HEK293T (cell line): Measurements from ENCODE around the gene ARHGAP6.

Experiments
- CTCF ChIA-PET: fragments of 350-600 bp; formaldehyde crosslinking; extraction: SDS; loops from one replicate; lab custom pipeline; 2021; ENCODE audit warnings: antibody characterized with exemption, inconsistent platforms; lab: Yijun Ruan, JAX
- POLR2A ChIA-PET: fragments of 350-600 bp; formaldehyde crosslinking; extraction: SDS; loops from one replicate; lab custom pipeline; 2020; ENCODE audit warnings: antibody characterized with exemption, inconsistent platforms; lab: Yijun Ruan, JAX
- DNase-seq: peaks from one replicate; pipeline ENCODE4 v3.0.0; 2012; ENCODE audit warnings: mixed read lengths; ENCODE audit errors: extremely low spot score
- ARNT ChIP-seq: fragments of 450-650 bp; IDR thresholded peaks from 2 replicates; pipeline ENCODE4 v1.6.1; 2017; ENCODE audit warnings: mild to moderate bottlenecking
- BHLHE40 ChIP-seq: fragments of 450-650 bp; IDR thresholded peaks from 2 replicates; pipeline ENCODE4 v1.6.1; 2016; ENCODE audit warnings: mild to moderate bottlenecking, moderate library complexity, borderline replicate concordance
- CTBP1 ChIP-seq: fragments of 450-650 bp; IDR thresholded peaks from 2 replicates; pipeline ENCODE4 v1.6.1; 2016; ENCODE audit warnings: borderline replicate concordance
- ELF4 ChIP-seq: fragments of 450-650 bp; IDR thresholded peaks from 2 replicates; pipeline ENCODE4 v1.6.1; 2017; ENCODE audit warnings: antibody characterized with exemption
- FOXA1 ChIP-seq: fragments of 450-650 bp; IDR thresholded peaks from 2 replicates; pipeline ENCODE4 v1.6.1; 2016; ENCODE audit warnings: mild to moderate bottlenecking
- FOXK2 ChIP-seq: fragments of 450-650 bp; IDR thresholded peaks from 2 replicates; pipeline ENCODE4 v1.6.1; 2016; ENCODE audit warnings: mild to moderate bottlenecking
- FOXM1 ChIP-seq: fragments of 450-650 bp; IDR thresholded peaks from 2 replicates; pipeline ENCODE4 v1.6.1; 2017; ENCODE audit warnings: mild to moderate bottlenecking, borderline replicate concordance
- HDGF ChIP-seq: fragments of 450-650 bp; IDR thresholded peaks from 2 replicates; pipeline ENCODE4 v1.6.1; 2017; ENCODE audit warnings: antibody characterized with exemption, borderline replicate concordance
- L3MBTL2 ChIP-seq: fragments of 450-650 bp; conservative IDR thresholded peaks from 2 replicates; pipeline ENCODE4 v1.6.1; 2016; ENCODE audit warnings: mild to moderate bottlenecking
- LEF1 ChIP-seq: fragments of 450-650 bp; IDR thresholded peaks from 2 replicates; pipeline ENCODE4 v1.6.1; 2017; ENCODE audit warnings: mild to moderate bottlenecking, borderline replicate concordance
- NFRKB ChIP-seq: fragments of 450-650 bp; IDR thresholded peaks from 2 replicates; pipeline ENCODE4 v1.6.1; 2016; ENCODE audit warnings: mild to moderate bottlenecking, moderate library complexity
- PKNOX1 ChIP-seq: fragments of 450-650 bp; IDR thresholded peaks from 2 replicates; pipeline ENCODE4 v1.6.1; 2016
- SP1 ChIP-seq: fragments of 450-650 bp; IDR thresholded peaks from 2 replicates; pipeline ENCODE4 v1.6.1; 2017
- SUZ12 ChIP-seq: fragments of 450-650 bp; IDR thresholded peaks from 2 replicates; pipeline ENCODE4 v1.6.1; 2016; ENCODE audit warnings: mild to moderate bottlenecking
- TARDBP ChIP-seq: fragments of 450-650 bp; IDR thresholded peaks from 2 replicates; pipeline ENCODE4 v1.6.1; 2016
- ZNF384 ChIP-seq: fragments of 450-650 bp; IDR thresholded peaks from 2 replicates; pipeline ENCODE4 v1.6.1; 2016

ARHGAP6 gene

GRCh38 chrX:11551151-11551550 is 114.6 kb downstream of the ARHGAP6 start:
- ChIA-PET POLR2A (no interaction called here), CTCF (no interaction called here)
- no peak for TF ChIP-seq FOXK2
- TF ChIP-seq NFRKB, result no peak
- TF ChIP-seq TARDBP, result no peak
- no peak for DNase-seq

GRCh38 chrX:11546917-11547316 is 118.8 kb downstream of the ARHGAP6 start:
- ChIA-PET POLR2A (no interaction called here), CTCF (no interaction called here)
- no peak for DNase-seq
- no peak for TF ChIP-seq NFRKB
- TF ChIP-seq SP1, result no peak
- no peak for TF ChIP-seq ELF4
- TF ChIP-seq HDGF, result no peak
- TF ChIP-seq TARDBP, result no peak
- TF ChIP-seq SUZ12, result no peak
- no peak for TF ChIP-seq ZNF384
- no peak for TF ChIP-seq FOXM1
- TF ChIP-seq CTBP1, result no peak
- no peak for TF ChIP-seq ARNT
- TF ChIP-seq LEF1, result no peak
- no peak for TF ChIP-seq PKNOX1
- TF ChIP-seq FOXK2, result no peak
- TF ChIP-seq BHLHE40, result no peak
- TF ChIP-seq FOXA1, result no peak
- TF ChIP-seq L3MBTL2, result no peak

GRCh38 chrX:11543249-11543648 is 122.5 kb downstream of the ARHGAP6 start:
- no peak for TF ChIP-seq TARDBP

GRCh38 chrX:11541510-11541909 is 124.2 kb downstream of the ARHGAP6 start:
- ChIA-PET POLR2A (no interaction called here), CTCF (interaction anchor here (0.6 kb wide), 1 partner anchor 384 kb away, joined by 3 read pairs; no protein-coding TSS in a partner anchor)
- TF ChIP-seq LEF1 (no peak), FOXK2 (no peak), SUZ12 (no peak), NFRKB (no peak), CTBP1 (no peak), BHLHE40 (no peak), FOXA1 (no peak), FOXM1 (no peak), PKNOX1 (no peak), ELF4 (no peak), SP1 (no peak), ZNF384 (no peak), HDGF (no peak), ARNT (no peak)
- no peak for DNase-seq

More at GRCh38 chrX:11543249-11543648, 122.5 kb downstream of the ARHGAP6 start:
- ChIA-PET CTCF (interaction anchor here (0.6 kb wide), 1 partner anchor 244 kb away, joined by 4 read pairs; no protein-coding TSS in a partner anchor), POLR2A (no interaction called here)
- DNase-seq, result no peak

GRCh38 chrX:11540532-11541377 is 125.0 kb downstream of the ARHGAP6 start:
- ChIA-PET POLR2A (no interaction called here), CTCF (no interaction called here)
- TF ChIP-seq SUZ12 (no peak), SP1 (no peak), FOXA1 (no peak), TARDBP (no peak)
- DNase-seq, result no peak

GRCh38 chrX:11537141-11537540 is 128.6 kb downstream of the ARHGAP6 start:
- no peak for TF ChIP-seq ZNF384
- TF ChIP-seq FOXK2, result no peak
- TF ChIP-seq FOXM1, result no peak
- TF ChIP-seq SUZ12, result no peak
- no peak for TF ChIP-seq CTBP1
- no peak for TF ChIP-seq BHLHE40
- TF ChIP-seq ELF4, result no peak
- TF ChIP-seq HDGF, result no peak
- TF ChIP-seq FOXA1, result no peak
- TF ChIP-seq LEF1, result no peak
- TF ChIP-seq NFRKB, result no peak
- TF ChIP-seq SP1, result no peak
- TF ChIP-seq PKNOX1, result no peak
- no peak for TF ChIP-seq ARNT
- no peak for TF ChIP-seq L3MBTL2
- no peak for TF ChIP-seq TARDBP
- ChIA-PET CTCF (interaction anchor here (0.9 kb wide), 1 partner anchor 129 kb away, joined by 3 read pairs; the partner anchor contains the start of gene ARHGAP6), POLR2A (no interaction called here)
- DNase-seq, result no peak
